Uterine smooth muscle cell (primary cell): ENCODE results near the gene TMEM19. TPM values are rescaled to one million over a fixed set of nuclear protein-coding genes. Genes with fewer than 3 reads are reported as not detected.

Experiments used
- total RNA-seq: library from RNA; depleted of rRNA; stranded (reverse); fragments of >200 nt; gene quantifications from 2 replicates; pipeline ENCODE4 v1.2.3, GENCODE V29; 2014

The TMEM19 gene
- 17.0 and 35.7 TPM in 2 replicates for total RNA-seq

GRCh38 chr12:71685914-71686657, at the start of gene TMEM19:
Gene TMEM19, plus strand, starts transcription at chr12:71686082. Its CDS starts 599 bp downstream, at chr12:71686681.

GRCh38 chr12:71663561-71664410, 22.1 kb upstream of the TMEM19 start, which contains the start of the genes THAP2 and ZFC3H1:
Gene THAP2, plus strand, starts transcription at chr12:71664301. Its CDS starts 209 bp downstream, at chr12:71664510.
Gene ZFC3H1, minus strand, starts transcription at chr12:71663848. Its CDS starts 238 bp downstream, at chr12:71663610.

Other genes with a start within 250 kb of the TMEM19 start
- not detected in 2 replicates for gene LGR5, start 246.3 kb upstream of the TMEM19 start, total RNA-seq
- 27.5 and 33.4 TPM in 2 replicates for gene ZFC3H1, start 22.2 kb upstream of the TMEM19 start, total RNA-seq
- 3.1 and 8.7 TPM in 2 replicates for gene THAP2, start 21.8 kb upstream of the TMEM19 start, total RNA-seq
- gene RAB21, start 68.8 kb downstream of the TMEM19 start, total RNA-seq = 23.9 and 45.7 TPM in 2 replicates
- gene TBC1D15, start 153.7 kb downstream of the TMEM19 start, total RNA-seq = 36.6 and 37.6 TPM in 2 replicates